Measurements from ENCODE around the gene SMS. TPM values are rescaled to one million over a fixed set of nuclear protein-coding genes. Genes with fewer than 3 reads are reported as not detected.

SMS gene
- total and polyA plus RNA-seq, 7 donors: 62.6 to 84.5 (median 65.8) TPM

GRCh38 chrX:21930986-21931385, 9.5 kb upstream of the SMS start:
- Histone ChIP-seq H3K4me3 (no peak overlapping the region), H3K27me3 (no peaks in the 10 kb centered on the region), H3K27ac (no peak overlapping the region), H3K9me3 (no peaks in the 10 kb centered on the region), H3K4me1 (no peaks in the 10 kb centered on the region), H3K36me3 (no peaks in the 10 kb centered on the region)
- no peak for DNase-seq
- TF ChIP-seq POLR2A (IDR thresholded peaks at IDR 0.05) (no peak), POLR2AphosphoS5 (IDR thresholded peaks at IDR 0.05) (no peak), CTCF (IDR thresholded peaks at IDR 0.05) (no peak)
- 94 to 98% methylated on average over 1 of the region's 1 CpG for WGBS, 2 donors
- intact Hi-C loops (cut with DNase I): no loop called here

DNA sequence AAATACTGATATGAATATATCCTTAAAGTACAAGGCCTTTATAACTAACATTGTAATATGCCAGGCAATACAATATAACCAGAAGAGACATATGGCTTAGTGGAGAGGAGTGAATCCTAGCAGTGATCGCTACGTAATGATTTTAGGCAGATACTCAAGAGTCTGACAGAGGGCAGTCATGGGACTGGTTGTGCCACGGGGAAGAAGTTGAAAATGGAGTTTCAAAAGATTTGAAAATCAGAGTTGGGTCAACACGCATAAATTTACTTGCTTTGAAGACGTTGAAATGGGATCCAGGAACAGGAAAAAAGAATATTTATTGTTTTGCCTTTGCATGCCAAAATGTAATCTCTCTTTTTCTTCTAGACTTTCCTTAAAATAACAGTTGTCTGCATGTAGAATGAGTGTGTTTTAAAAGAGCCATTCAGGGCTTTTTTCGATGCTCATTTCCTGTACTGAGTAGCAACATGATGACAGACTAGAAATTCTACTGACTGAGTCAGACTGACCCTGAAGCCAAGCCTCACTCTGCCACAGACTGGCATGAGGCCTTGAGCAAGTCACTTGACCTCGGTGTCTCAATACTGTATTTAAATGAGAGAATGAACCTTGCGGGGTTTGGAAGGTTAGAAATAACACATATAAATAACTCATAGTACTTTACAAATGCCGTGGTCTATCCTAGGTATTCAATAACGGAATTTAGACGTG, 8.1 kb upstream of the SMS start:
- TF ChIP-seq POLR2A (IDR thresholded peaks at IDR 0.05) (no peak), CTCF (IDR thresholded peaks at IDR 0.05) (no peak), EP300 (IDR thresholded peaks at IDR 0.05) (no peak), POLR2AphosphoS5 (IDR thresholded peaks at IDR 0.05) (no peak)
- Histone ChIP-seq H3K9me3 (no peaks in the 10 kb centered on the region), H3K4me3 (no peak overlapping the region), H3K27ac (peak overlapping the region in 1 of 4 donors; percentile 39), H3K36me3 (no peaks in the 10 kb centered on the region), H3K27me3 (no peaks in the 10 kb centered on the region), H3K4me1 (no peaks in the 10 kb centered on the region)
- 77 to 82% methylated on average over 11 of the region's 11 CpGs for WGBS, 2 donors
- intact Hi-C loops (cut with DNase I): no loop called here
- no peak for DNase-seq

- TF ChIP-seq CTCF (IDR thresholded peaks at IDR 0.05): no peak
- no peak for TF ChIP-seq POLR2AphosphoS5 (IDR thresholded peaks at IDR 0.05)
- no peak for TF ChIP-seq POLR2A (IDR thresholded peaks at IDR 0.05)
- H3K4me3 ChIP-seq: no peak overlapping the region
- intact Hi-C loops (cut with DNase I): no loop called here
- H3K27ac ChIP-seq: no peak overlapping the region
- no peaks in the 10 kb centered on the region for H3K4me1 ChIP-seq
- no peaks in the 10 kb centered on the region for H3K36me3 ChIP-seq
- no peaks in the 10 kb centered on the region for H3K9me3 ChIP-seq
- no peaks in the 10 kb centered on the region for H3K27me3 ChIP-seq
- WGBS, 2 donors: 80 to 88% methylated on average over 7 of the region's 7 CpGs
- no peak for DNase-seq
Observed at GRCh38 chrX:21933077-21933476, 7.4 kb upstream of the SMS start.

GRCh38 chrX:21934414-21934813, 6.1 kb upstream of the SMS start:
- no peaks in the 10 kb centered on the region for H3K9me3 ChIP-seq
- no peaks in the 10 kb centered on the region for H3K36me3 ChIP-seq
- 88% methylated on average over 3 of the region's 3 CpGs for WGBS, 2 donors
- H3K4me3 ChIP-seq: no peak overlapping the region
- no peaks in the 10 kb centered on the region for H3K4me1 ChIP-seq
- H3K27ac ChIP-seq: no peak overlapping the region
- H3K27me3 ChIP-seq: no peaks in the 10 kb centered on the region
- no peak for TF ChIP-seq POLR2A (IDR thresholded peaks at IDR 0.05)
- TF ChIP-seq POLR2AphosphoS5 (IDR thresholded peaks at IDR 0.05): no peak
- no peak for TF ChIP-seq CTCF (IDR thresholded peaks at IDR 0.05)
- TF ChIP-seq EP300 (IDR thresholded peaks at IDR 0.05): no peak
- DNase-seq: no peak
- intact Hi-C loops (cut with DNase I): no loop called here

DNA sequence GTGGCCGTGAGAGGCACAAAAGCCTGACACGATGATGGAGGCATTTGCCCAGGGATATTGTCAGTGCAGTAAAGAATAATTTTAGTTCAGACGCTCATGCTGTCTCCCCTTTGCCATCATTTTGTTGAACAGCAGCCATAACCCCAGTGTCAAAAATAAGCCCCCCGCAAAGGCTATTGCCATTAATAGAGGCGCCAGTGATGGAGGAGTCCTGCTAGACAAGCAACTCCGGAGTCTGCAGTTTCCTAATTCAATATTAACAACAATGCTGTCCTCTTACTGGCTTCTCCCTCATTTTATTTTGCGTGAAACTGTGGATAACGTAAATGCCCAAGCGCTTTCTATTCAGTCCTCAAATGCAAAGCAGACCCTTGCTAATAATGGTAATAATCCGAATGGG, 603 bp upstream of the SMS start:
- no peak for TF ChIP-seq POLR2AphosphoS5 (IDR thresholded peaks at IDR 0.05)
- no peak for TF ChIP-seq CTCF (IDR thresholded peaks at IDR 0.05)
- TF ChIP-seq EP300 (IDR thresholded peaks at IDR 0.05): no peak
- TF ChIP-seq POLR2A (IDR thresholded peaks at IDR 0.05): no peak
- H3K36me3 ChIP-seq: no peaks in the 10 kb centered on the region
- no peaks in the 10 kb centered on the region for H3K9me3 ChIP-seq
- peaks cover 0 to 10% (median 2%) of the 10 kb centered on the region in 4 donors for H3K4me1 ChIP-seq
- peak overlapping the region; percentile 82 to 85 (median 83) for H3K27ac ChIP-seq
- 65 to 70% methylated on average over 10 of the region's 10 CpGs for WGBS, 2 donors
- H3K4me3 ChIP-seq: peak overlapping the region; percentile 33 to 65 (median 64)
- no peak for DNase-seq
- intact Hi-C loops (cut with DNase I): loop anchor here (10.0 kb wide), 1 partner anchor 195 kb away; no protein-coding TSS in a partner anchor
- no peaks in the 10 kb centered on the region for H3K27me3 ChIP-seq
